ENCODE measurements around the gene C10orf105.

C10orf105 gene

GRCh38 chr10:71737001-71737833 is 17.6 kb upstream of the C10orf105 start:
- DNase-seq: peak; percentile 57

GRCh38 chr10:71736570-71736952 is 17.0 kb upstream of the C10orf105 start:
- DNase-seq: peak; percentile 66

GRCh38 chr10:71735709-71736569 is 16.4 kb upstream of the C10orf105 start:
- DNase-seq: no peak

GRCh38 chr10:71734797-71735196 is 15.2 kb upstream of the C10orf105 start:
- DNase-seq: no peak

GRCh38 chr10:71731791-71732190 is 12.2 kb upstream of the C10orf105 start:
- no peak for DNase-seq

- DNase-seq: no peak
These were observed 9.6 kb upstream of the C10orf105 start for GRCh38 chr10:71729161-71729636.

GRCh38 chr10:71727738-71728737 is 8.5 kb upstream of the C10orf105 start:
- peak; percentile 47 for DNase-seq

- DNase-seq: no peak
These were observed 7.6 kb upstream of the C10orf105 start for GRCh38 chr10:71727105-71727737.

GRCh38 chr10:71726580-71727104 is 7.1 kb upstream of the C10orf105 start:
- no peak for DNase-seq

GRCh38 chr10:71725998-71726579 is 6.5 kb upstream of the C10orf105 start:
- DNase-seq: no peak

- DNase-seq: no peak
These were observed 5.7 kb upstream of the C10orf105 start for GRCh38 chr10:71725249-71725648.

GRCh38 chr10:71724539-71724938 is 5.0 kb upstream of the C10orf105 start:
- no peak for DNase-seq

GRCh38 chr10:71723311-71723710 is 3.7 kb upstream of the C10orf105 start:
- DNase-seq: no peak

GRCh38 chr10:71722849-71723248 is 3.3 kb upstream of the C10orf105 start:
- no peak for DNase-seq

- DNase-seq: no peak
These were observed 1.7 kb upstream of the C10orf105 start for GRCh38 chr10:71721313-71721712.

GRCh38 chr10:71720288-71720687 is 710 bp upstream of the C10orf105 start:
- DNase-seq: no peak

- DNase-seq: no peak
These were observed 536 bp downstream of the C10orf105 start for GRCh38 chr10:71719042-71719441.

GRCh38 chr10:71718165-71718698 is 1.3 kb downstream of the C10orf105 start:
- DNase-seq: no peak

GRCh38 chr10:71717551-71717951 is 2.0 kb downstream of the C10orf105 start:
- no peak for DNase-seq

GRCh38 chr10:71717056-71717455 is 2.5 kb downstream of the C10orf105 start:
- no peak for DNase-seq

GRCh38 chr10:71716426-71716825 is 3.2 kb downstream of the C10orf105 start:
- no peak for DNase-seq

Data from DMS 273 treated with DMSO at 0.1 percent for 48 hours (cell line).